BLaER1 treated with 17β-estradiol and CSF1 and Interleukin-3, amounts not matched to agents 10 nM and 100 nM (cell line): Measurements from ENCODE around the gene TRIM3.

Source experiments
- H3K27ac ChIP-seq, 11 experiments: shearing (Covaris generic); formaldehyde crosslinking; 2 replicates each; pipeline ENCODE4 v1.8.1; 2022
- H3K27me3 ChIP-seq, 11 experiments: shearing (Covaris generic); formaldehyde crosslinking; 2 replicates each; pipeline ENCODE4 v1.8.1; 2022
- H3K36me3 ChIP-seq, 11 experiments: shearing (Covaris generic); formaldehyde crosslinking; 2 replicates each; pipeline ENCODE4 v1.8.1; 2022
- H3K4me1 ChIP-seq, 10 experiments: shearing (Covaris generic); formaldehyde crosslinking; 2 replicates each; pipeline ENCODE4 v1.8.1; 2022
- H3K4me2 ChIP-seq, 11 experiments: shearing (Covaris generic); formaldehyde crosslinking; 2 replicates each; pipeline ENCODE4 v1.8.1; 2022
- H3K4me3 ChIP-seq, 10 experiments: shearing (Covaris generic); formaldehyde crosslinking; 2 replicates each; pipeline ENCODE4 v1.8.1; 2022
- H3K9ac ChIP-seq, 11 experiments: shearing (Covaris generic); formaldehyde crosslinking; 2 replicates each; pipeline ENCODE4 v1.8.1; 2022
- H3K9me3 ChIP-seq, 11 experiments: shearing (Covaris generic); formaldehyde crosslinking; replicated peaks in 1 of 11; 2 replicates each; pipeline ENCODE4 v1.8.1; 2022
- H4K20me1 ChIP-seq, 11 experiments: shearing (Covaris generic); formaldehyde crosslinking; 2 replicates each; pipeline ENCODE4 v1.8.1; 2022
- Cebpa-rat ChIP-seq, 11 experiments: shearing (Covaris generic); IDR thresholded peaks; 2 replicates each; pipeline ENCODE4 v1.8.1; 2022

The TRIM3 gene

DNA sequence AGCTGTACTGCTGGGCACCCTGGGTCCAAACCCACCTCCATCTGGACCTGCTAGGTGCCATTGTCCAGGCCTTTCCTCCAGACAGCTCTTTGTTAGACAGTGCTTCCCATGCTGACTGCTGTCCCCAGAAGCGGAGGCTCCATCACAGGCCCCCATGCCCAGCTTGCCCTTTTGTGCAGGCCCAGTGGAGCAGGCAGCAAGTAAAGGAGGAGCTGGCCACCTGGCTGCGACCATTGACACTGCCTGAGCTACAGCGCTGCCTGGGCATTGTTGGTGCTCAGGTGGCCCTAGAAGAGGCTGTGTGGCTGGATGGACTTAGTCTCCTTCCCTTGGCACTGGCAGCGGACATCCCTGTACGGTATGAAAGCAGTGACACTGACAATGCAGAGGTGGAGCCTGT is 24.8 kb upstream of the TRIM3 start:
- Histone ChIP-seq H3K9ac (no peak overlapping the region), H3K4me3 (no peak overlapping the region)

DNA sequence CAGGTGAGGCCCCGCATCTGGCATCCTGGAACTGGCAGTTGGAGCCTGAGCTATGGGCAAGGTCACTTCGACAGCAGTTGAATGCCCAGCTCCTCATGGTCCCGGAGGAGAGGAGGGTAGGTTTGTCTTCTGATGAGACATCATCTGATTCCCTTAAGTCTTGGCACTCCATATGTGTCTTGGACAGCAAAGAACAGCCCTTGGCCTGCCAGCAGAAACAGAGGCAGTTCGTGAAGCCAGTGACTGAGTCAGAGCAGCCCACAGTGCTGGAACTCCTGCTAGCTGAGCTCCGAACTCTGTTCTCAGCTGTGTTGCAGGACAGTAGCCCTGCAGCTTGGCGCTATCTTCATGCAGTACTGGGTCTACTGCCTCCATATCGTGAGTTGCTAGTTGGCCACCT is 24.4 kb upstream of the TRIM3 start:
- TF ChIP-seq Cebpa-rat (IDR thresholded peaks at IDR 0.05) = no peak
- H3K27me3 ChIP-seq = no peaks in the 10 kb centered on the region

More for the DNA sequence above, 24.8 kb upstream of the TRIM3 start:
- Histone ChIP-seq H3K36me3 (peaks cover 47 to 88% (median 72%) of the 10 kb centered on the region in 11 experiments), H3K27ac (no peak overlapping the region), H3K9me3 (no peaks in the 10 kb centered on the region), H3K4me1 (no peaks in the 10 kb centered on the region), H4K20me1 (peaks cover 0 to 19% (median 0%) of the 10 kb centered on the region in 11 experiments; a peak in 3 of 22 replicates), H3K27me3 (no peaks in the 10 kb centered on the region), H3K4me2 (no peak overlapping the region)
- no peak for TF ChIP-seq Cebpa-rat (IDR thresholded peaks at IDR 0.05)

DNA sequence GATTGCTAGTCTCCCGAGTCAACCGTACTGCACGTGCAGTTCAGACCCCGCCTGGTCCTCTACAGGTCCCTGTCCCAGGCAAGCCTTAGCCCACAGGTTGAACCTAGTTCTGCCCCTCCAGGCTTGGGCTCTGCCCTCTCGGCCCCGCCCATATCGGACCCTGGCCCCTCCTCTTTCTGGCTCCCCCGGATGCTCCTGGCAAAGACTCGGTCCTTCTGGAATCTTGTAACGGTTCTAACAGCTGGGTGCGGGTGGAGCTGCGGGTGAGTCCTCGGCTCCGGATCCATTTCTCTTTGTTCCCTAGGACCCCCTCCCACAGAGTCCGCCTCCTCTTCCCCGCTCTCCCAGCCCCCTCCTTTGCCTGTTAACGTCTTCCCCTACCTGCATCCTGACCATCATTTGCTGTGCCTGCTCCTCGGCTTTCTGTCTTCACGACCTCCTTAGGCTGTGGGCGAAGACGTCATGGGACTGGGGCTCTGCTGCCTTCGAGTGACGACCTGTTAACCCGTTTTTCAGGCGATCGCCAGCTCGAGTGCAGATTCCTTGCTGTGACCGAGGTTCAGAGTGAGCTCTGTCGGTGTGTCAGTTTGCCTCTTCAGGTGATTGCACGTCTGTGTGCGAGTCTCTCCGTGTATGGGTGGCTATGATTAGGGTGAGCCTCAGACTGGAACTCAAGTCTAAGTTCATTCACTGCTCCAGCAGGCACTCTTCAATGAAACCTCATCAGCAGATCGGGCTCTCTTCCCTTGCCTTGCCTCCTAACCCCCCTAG is 23.5 kb upstream of the TRIM3 start, which contains the start of gene DNHD1:
TSS of gene DNHD1 (plus strand) at position 212 of the 771 bp plus-strand sequence. CDS start 936 bp downstream, outside the sequence.
- Histone ChIP-seq H3K9ac (no peak within 1 kb of the TSS), H3K4me3 (no peak within 1 kb of the TSS), H3K36me3 (peaks cover 49 to 88% (median 73%) of the 10 kb centered on the region in 11 experiments)

More for the DNA sequence above, 24.4 kb upstream of the TRIM3 start:
- Histone ChIP-seq H3K9ac (no peak overlapping the region), H3K4me2 (no peak overlapping the region), H3K27ac (no peak overlapping the region), H3K4me1 (no peaks in the 10 kb centered on the region), H3K9me3 (no peaks in the 10 kb centered on the region), H3K36me3 (peaks cover 47 to 88% (median 76%) of the 10 kb centered on the region in 11 experiments), H4K20me1 (peaks cover 0 to 19% (median 0%) of the 10 kb centered on the region in 11 experiments; a peak in 3 of 22 replicates), H3K4me3 (no peak overlapping the region)

DNA sequence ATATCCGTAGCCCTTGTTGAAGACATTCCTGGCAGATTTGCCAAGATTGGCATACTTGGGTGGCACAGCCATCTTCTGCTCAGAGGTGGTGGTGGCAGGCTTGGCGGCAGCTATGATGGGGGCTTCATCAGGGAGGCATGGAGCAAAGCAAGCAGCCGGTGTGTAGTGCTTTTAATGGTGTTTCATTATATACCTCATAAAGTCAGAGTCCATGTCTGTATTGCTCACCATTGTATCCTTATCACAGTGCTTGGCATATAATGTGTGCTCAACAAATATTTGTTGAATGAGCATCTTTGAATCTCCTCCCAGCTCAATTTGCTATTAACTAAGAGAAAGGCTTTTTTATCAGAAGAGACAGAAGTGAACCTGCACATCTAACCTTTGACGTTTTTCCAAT is 15.6 kb upstream of the TRIM3 start:
- no peak overlapping the region for H3K4me2 ChIP-seq
- H3K9me3 ChIP-seq = no peaks in the 10 kb centered on the region
- peaks cover 0 to 10% (median 0%) of the 10 kb centered on the region in 10 experiments; a peak in 1 of 20 replicates for H3K4me1 ChIP-seq
- H3K27me3 ChIP-seq = no peaks in the 10 kb centered on the region
- no peak overlapping the region for H3K4me3 ChIP-seq
- TF ChIP-seq Cebpa-rat (IDR thresholded peaks at IDR 0.05) = no peak
- H4K20me1 ChIP-seq = peaks cover 0 to 56% (median 9%) of the 10 kb centered on the region in 11 experiments; a peak in 10 of 22 replicates
- H3K9ac ChIP-seq = no peak overlapping the region
- H3K36me3 ChIP-seq = peaks cover 81 to 100% (median 92%) of the 10 kb centered on the region in 11 experiments
- no peak overlapping the region for H3K27ac ChIP-seq

More for the DNA sequence above, 23.5 kb upstream of the TRIM3 start, which contains the start of gene DNHD1:
- H3K27me3 ChIP-seq = no peaks in the 10 kb centered on the region
- no peaks in the 10 kb centered on the region for H3K4me1 ChIP-seq
- peaks cover 0 to 19% (median 0%) of the 10 kb centered on the region in 11 experiments; a peak in 3 of 22 replicates for H4K20me1 ChIP-seq
- no peaks in the 10 kb centered on the region for H3K9me3 ChIP-seq
- TF ChIP-seq Cebpa-rat (IDR thresholded peaks at IDR 0.05) = no peak
- H3K4me2 ChIP-seq = no peak within 1 kb of the TSS
- no peak within 1 kb of the TSS for H3K27ac ChIP-seq

DNA sequence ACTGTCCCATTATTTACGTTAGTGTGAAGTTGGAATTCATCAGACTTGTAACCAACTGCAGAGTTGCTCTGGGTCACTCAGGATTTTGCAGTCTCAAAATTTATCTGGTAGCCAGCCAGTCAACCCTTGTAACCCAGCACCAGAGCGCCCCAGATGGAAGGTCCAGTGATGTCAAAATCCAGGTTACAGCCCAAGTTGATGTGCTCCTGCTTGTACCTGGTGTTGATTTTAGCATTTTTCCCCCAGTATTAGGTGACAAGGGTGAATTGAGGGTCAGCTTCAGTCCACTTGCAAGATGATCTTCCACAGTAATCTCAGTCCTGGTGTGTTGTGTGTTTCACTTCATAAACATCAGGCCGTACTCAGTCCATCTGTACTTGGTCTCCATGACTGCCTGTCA is 15.1 kb upstream of the TRIM3 start:
- Histone ChIP-seq H3K9ac (no peak overlapping the region), H3K4me3 (no peak overlapping the region), H3K27me3 (no peaks in the 10 kb centered on the region), H3K27ac (no peak overlapping the region), H3K4me2 (no peak overlapping the region), H3K4me1 (peaks cover 0 to 10% (median 0%) of the 10 kb centered on the region in 10 experiments; a peak in 3 of 20 replicates), H4K20me1 (peaks cover 0 to 56% (median 14%) of the 10 kb centered on the region in 11 experiments; a peak in 10 of 22 replicates), H3K36me3 (peaks cover 81 to 100% (median 92%) of the 10 kb centered on the region in 11 experiments), H3K9me3 (no peaks in the 10 kb centered on the region)
- no peak for TF ChIP-seq Cebpa-rat (IDR thresholded peaks at IDR 0.05)

DNA sequence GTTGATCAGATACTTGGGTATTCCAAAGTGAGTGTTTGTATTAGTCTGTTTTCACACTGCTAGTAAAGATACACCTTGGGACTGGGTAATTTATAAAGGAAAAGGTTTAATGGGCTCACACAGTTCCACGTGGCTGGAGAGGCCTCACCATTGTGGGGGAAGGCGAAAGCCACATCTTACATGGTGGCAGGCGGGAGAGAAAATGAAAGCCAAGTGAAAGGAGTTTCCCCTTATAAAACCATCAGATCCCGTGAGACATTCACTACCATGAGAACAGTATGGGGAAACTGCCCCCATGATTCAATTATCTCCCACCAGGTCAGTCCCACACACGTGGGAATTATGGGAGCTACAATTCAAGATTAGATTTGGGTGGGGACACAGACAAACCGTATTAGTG is 14.6 kb upstream of the TRIM3 start:
- H3K27ac ChIP-seq = no peak overlapping the region
- peaks cover 0 to 57% (median 13%) of the 10 kb centered on the region in 11 experiments; a peak in 10 of 22 replicates for H4K20me1 ChIP-seq
- no peak overlapping the region for H3K4me2 ChIP-seq
- no peak for TF ChIP-seq Cebpa-rat (IDR thresholded peaks at IDR 0.05)
- no peaks in the 10 kb centered on the region for H3K27me3 ChIP-seq
- H3K4me3 ChIP-seq = no peak overlapping the region
- peaks cover 0 to 12% (median 1%) of the 10 kb centered on the region in 10 experiments; a peak in 9 of 20 replicates for H3K4me1 ChIP-seq
- H3K36me3 ChIP-seq = peaks cover 81 to 100% (median 92%) of the 10 kb centered on the region in 11 experiments
- H3K9me3 ChIP-seq = no peaks in the 10 kb centered on the region
- H3K9ac ChIP-seq = no peak overlapping the region

DNA sequence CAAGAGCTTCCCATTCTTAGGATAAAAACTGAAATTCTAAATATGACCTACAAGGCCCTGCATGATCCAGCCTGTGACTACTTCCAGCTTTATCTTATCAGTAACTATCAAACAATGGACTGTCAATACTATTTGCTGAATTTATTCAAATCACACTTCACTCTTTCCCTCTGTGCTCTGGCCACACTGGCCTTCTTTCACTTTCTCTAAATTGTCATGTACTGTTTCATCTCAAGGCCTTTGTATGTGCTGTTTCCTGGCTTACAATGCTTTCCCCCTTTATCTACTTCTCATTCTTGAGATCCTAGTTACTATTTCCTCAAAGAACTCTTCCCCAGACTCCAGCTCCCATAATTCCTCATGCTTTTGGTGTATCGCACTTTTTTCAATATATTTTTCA is 13.2 kb upstream of the TRIM3 start:
- no peak for TF ChIP-seq Cebpa-rat (IDR thresholded peaks at IDR 0.05)
- no peaks in the 10 kb centered on the region for H3K9me3 ChIP-seq
- H3K4me3 ChIP-seq = no peak overlapping the region
- H3K4me2 ChIP-seq = no peak overlapping the region; a peak in 1 of 22 replicates
- peaks cover 0 to 71% (median 15%) of the 10 kb centered on the region in 11 experiments; a peak in 11 of 22 replicates for H4K20me1 ChIP-seq
- H3K27me3 ChIP-seq = no peaks in the 10 kb centered on the region
- peaks cover 77 to 99% (median 90%) of the 10 kb centered on the region in 11 experiments for H3K36me3 ChIP-seq
- H3K27ac ChIP-seq = no peak overlapping the region
- no peak overlapping the region for H3K9ac ChIP-seq
- peaks cover 12 to 26% (median 15%) of the 10 kb centered on the region in 10 experiments for H3K4me1 ChIP-seq

DNA sequence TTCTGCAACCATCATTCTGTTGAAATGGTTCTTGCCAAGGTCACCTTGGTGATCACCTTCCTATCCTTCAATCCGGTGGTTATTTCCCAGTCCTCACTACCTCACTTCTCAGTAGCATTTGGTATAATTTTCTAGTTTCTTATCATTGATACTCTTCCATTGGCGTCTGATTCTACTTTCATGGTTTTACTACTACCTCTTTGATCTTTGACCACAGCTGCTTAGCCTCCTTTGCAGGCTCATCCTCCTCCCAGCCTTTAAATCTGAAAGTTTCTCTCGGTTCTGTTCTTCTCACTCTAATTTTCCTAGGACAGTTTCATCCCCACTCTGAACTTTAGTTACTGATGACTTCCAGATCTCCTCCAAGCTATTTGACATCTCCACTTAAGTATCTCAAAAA is 12.5 kb upstream of the TRIM3 start:
- Histone ChIP-seq H3K4me1 (peaks cover 13 to 26% (median 16%) of the 10 kb centered on the region in 10 experiments), H3K36me3 (peaks cover 73 to 92% (median 88%) of the 10 kb centered on the region in 11 experiments), H3K27me3 (no peaks in the 10 kb centered on the region), H4K20me1 (peaks cover 0 to 74% (median 19%) of the 10 kb centered on the region in 11 experiments; a peak in 11 of 22 replicates), H3K9ac (no peak overlapping the region), H3K9me3 (no peaks in the 10 kb centered on the region), H3K4me2 (no peak overlapping the region), H3K4me3 (no peak overlapping the region), H3K27ac (no peak overlapping the region)
- no peak for TF ChIP-seq Cebpa-rat (IDR thresholded peaks at IDR 0.05)

DNA sequence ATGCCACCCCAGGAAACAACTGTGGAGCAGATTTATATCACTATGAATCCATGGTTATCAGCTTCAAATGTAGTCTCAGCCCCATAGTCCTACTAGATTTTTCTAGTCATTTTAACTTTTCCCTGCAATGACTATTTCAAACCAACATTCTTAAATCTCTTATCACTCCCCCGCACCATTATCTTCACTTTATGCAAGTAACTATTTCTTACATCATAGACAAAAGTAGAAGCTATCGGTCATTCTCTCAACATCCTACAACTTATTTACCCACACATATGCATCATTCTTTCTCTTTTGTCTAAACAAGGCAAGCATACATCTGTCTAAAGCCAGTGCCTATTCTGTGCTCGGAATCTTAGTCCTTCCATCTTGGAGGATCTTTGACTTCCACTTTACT is 11.9 kb upstream of the TRIM3 start:
- Histone ChIP-seq H3K27ac (no peak overlapping the region), H4K20me1 (peaks cover 0 to 74% (median 19%) of the 10 kb centered on the region in 11 experiments; a peak in 11 of 22 replicates), H3K9me3 (no peaks in the 10 kb centered on the region), H3K27me3 (no peaks in the 10 kb centered on the region), H3K4me2 (no peak overlapping the region), H3K4me3 (no peak overlapping the region), H3K9ac (no peak overlapping the region), H3K4me1 (peaks cover 14 to 27% (median 18%) of the 10 kb centered on the region in 10 experiments), H3K36me3 (peaks cover 71 to 87% (median 84%) of the 10 kb centered on the region in 11 experiments)
- no peak for TF ChIP-seq Cebpa-rat (IDR thresholded peaks at IDR 0.05)
